SU-DHL-6 (cell line): ENCODE data around the gene ANO2.

ENCODE experiments used
- H2AFZ ChIP-seq: fragments of 200-600 bp; sonication (generic); 2 replicates; pipeline ENCODE4 v1.6.1; 2014; ENCODE audit warnings: low read depth, mild to moderate bottlenecking, moderate library complexity, mixed read lengths, antibody characterized with exemption, low read length; ENCODE audit not compliant: severe bottlenecking
- H3F3A ChIP-seq: fragments of 200-600 bp; shearing (Covaris generic); 2 replicates; pipeline ENCODE4 v1.6.0; 2016; ENCODE audit warnings: antibody characterized with exemption, mild to moderate bottlenecking; ENCODE audit not compliant: insufficient read depth
- H3K27ac ChIP-seq: fragments of 200-600 bp; sonication (generic); 2 replicates; pipeline ENCODE4 v1.5.1; 2016; ENCODE audit warnings: low read depth, mild to moderate bottlenecking, low read length, moderate library complexity, mixed read lengths
- H3K27me3 ChIP-seq: fragments of 200-600 bp; sonication (generic), shearing (Covaris generic); 2 replicates; pipeline ENCODE4 v1.6.0; 2014; ENCODE audit warnings: mild to moderate bottlenecking, low read length
- H3K36me3 ChIP-seq: fragments of 200-600 bp; sonication (generic); 2 replicates; pipeline ENCODE4 v1.6.1; 2014; ENCODE audit warnings: mild to moderate bottlenecking, low read length, mixed read lengths
- H3K4me2 ChIP-seq: fragments of 300-600, 200-600 bp; shearing (Covaris generic), sonication (generic); 2 replicates; pipeline ENCODE4 v1.6.0; 2014; ENCODE audit warnings: low read length, low read depth, mild to moderate bottlenecking; ENCODE audit not compliant: poor library complexity, severe bottlenecking
- H3K4me3 ChIP-seq: fragments of 200-600 bp; sonication (generic); 2 replicates; pipeline ENCODE4 v1.5.1; 2014; ENCODE audit warnings: antibody characterized with exemption, low read length, mild to moderate bottlenecking, mixed read lengths; ENCODE audit not compliant: insufficient read depth, poor library complexity, severe bottlenecking
- H3K79me2 ChIP-seq: fragments of 200-600 bp; sonication (generic); 2 replicates; pipeline ENCODE4 v1.6.1; 2014; ENCODE audit warnings: mild to moderate bottlenecking, low read length, moderate library complexity; ENCODE audit not compliant: insufficient read depth
- H3K9ac ChIP-seq: fragments of 200-600 bp; sonication (generic); 2 replicates; pipeline ENCODE4 v1.7.0; 2014; ENCODE audit warnings: mild to moderate bottlenecking, low read length
- H3K9me2 ChIP-seq: fragments of 200-600 bp; sonication (generic); replicated peaks from 2 replicates; pipeline ENCODE4 v1.6.1; 2014; ENCODE audit warnings: low read length; ENCODE audit not compliant: insufficient read depth
- H3K9me3 ChIP-seq: fragments of 200-600 bp; sonication (generic); 2 replicates; pipeline ENCODE4 v1.6.1; 2014; ENCODE audit warnings: low read length, mixed read lengths; ENCODE audit not compliant: insufficient read depth
- H4K20me1 ChIP-seq: fragments of 200-600 bp; sonication (generic); 2 replicates; pipeline ENCODE4 v1.6.1; 2014; ENCODE audit warnings: low read depth, mild to moderate bottlenecking, antibody characterized with exemption, low read length, moderate library complexity, mixed read lengths
- EZH2phosphoT487 ChIP-seq: fragments of 200-600 bp; sonication (generic), shearing (Covaris generic); conservative IDR thresholded peaks from 2 replicates; pipeline ENCODE4 v1.6.1; 2018; ENCODE audit warnings: mild to moderate bottlenecking, antibody characterized with exemption, low read length, moderate library complexity, mixed read lengths
- TF ChIP-seq, protein P1 (sequence below): fragments of 200-600 bp; sonication (generic); IDR thresholded peaks from one replicate; pipeline ENCODE4 v1.5.1; 2017; ENCODE audit warnings: antibody characterized with exemption, mild to moderate bottlenecking, low read length, moderate library complexity; ENCODE audit not compliant: insufficient read depth, poor library complexity, severe bottlenecking

The ANO2 gene

GRCh38 chr12:5723711-5724252, 221.3 kb downstream of the ANO2 start:
- no peaks in the 10 kb centered on the region for H3K36me3 ChIP-seq
- no peaks in the 10 kb centered on the region for H4K20me1 ChIP-seq
- no peak for TF ChIP-seq EZH2phosphoT487
- TF ChIP-seq, protein P1, sequence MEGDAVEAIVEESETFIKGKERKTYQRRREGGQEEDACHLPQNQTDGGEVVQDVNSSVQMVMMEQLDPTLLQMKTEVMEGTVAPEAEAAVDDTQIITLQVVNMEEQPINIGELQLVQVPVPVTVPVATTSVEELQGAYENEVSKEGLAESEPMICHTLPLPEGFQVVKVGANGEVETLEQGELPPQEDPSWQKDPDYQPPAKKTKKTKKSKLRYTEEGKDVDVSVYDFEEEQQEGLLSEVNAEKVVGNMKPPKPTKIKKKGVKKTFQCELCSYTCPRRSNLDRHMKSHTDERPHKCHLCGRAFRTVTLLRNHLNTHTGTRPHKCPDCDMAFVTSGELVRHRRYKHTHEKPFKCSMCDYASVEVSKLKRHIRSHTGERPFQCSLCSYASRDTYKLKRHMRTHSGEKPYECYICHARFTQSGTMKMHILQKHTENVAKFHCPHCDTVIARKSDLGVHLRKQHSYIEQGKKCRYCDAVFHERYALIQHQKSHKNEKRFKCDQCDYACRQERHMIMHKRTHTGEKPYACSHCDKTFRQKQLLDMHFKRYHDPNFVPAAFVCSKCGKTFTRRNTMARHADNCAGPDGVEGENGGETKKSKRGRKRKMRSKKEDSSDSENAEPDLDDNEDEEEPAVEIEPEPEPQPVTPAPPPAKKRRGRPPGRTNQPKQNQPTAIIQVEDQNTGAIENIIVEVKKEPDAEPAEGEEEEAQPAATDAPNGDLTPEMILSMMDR: no peak

GRCh38 chr12:5723071-5723470, 222.0 kb downstream of the ANO2 start:
- Histone ChIP-seq H3K9me2 (no peaks in the 10 kb centered on the region), H2AFZ (no peak overlapping the region), H3K4me2 (no peak overlapping the region), H3K36me3 (no peaks in the 10 kb centered on the region), H3F3A (no peaks in the 10 kb centered on the region), H3K4me3 (no peak overlapping the region), H4K20me1 (no peaks in the 10 kb centered on the region), H3K9me3 (no peaks in the 10 kb centered on the region), H3K79me2 (no peaks in the 10 kb centered on the region), H3K27ac (no peak overlapping the region), H3K9ac (no peak overlapping the region), H3K27me3 (no peaks in the 10 kb centered on the region)
- TF ChIP-seq, protein P1: no peak
- no peak for TF ChIP-seq EZH2phosphoT487

More at GRCh38 chr12:5723711-5724252, 221.3 kb downstream of the ANO2 start:
- Histone ChIP-seq H3K4me2 (no peak overlapping the region), H3K79me2 (no peaks in the 10 kb centered on the region), H3K27me3 (no peaks in the 10 kb centered on the region), H3K9me2 (no peaks in the 10 kb centered on the region), H3K9me3 (no peaks in the 10 kb centered on the region), H2AFZ (no peak overlapping the region), H3F3A (no peaks in the 10 kb centered on the region), H3K4me3 (no peak overlapping the region), H3K27ac (no peak overlapping the region), H3K9ac (no peak overlapping the region)

DNA sequence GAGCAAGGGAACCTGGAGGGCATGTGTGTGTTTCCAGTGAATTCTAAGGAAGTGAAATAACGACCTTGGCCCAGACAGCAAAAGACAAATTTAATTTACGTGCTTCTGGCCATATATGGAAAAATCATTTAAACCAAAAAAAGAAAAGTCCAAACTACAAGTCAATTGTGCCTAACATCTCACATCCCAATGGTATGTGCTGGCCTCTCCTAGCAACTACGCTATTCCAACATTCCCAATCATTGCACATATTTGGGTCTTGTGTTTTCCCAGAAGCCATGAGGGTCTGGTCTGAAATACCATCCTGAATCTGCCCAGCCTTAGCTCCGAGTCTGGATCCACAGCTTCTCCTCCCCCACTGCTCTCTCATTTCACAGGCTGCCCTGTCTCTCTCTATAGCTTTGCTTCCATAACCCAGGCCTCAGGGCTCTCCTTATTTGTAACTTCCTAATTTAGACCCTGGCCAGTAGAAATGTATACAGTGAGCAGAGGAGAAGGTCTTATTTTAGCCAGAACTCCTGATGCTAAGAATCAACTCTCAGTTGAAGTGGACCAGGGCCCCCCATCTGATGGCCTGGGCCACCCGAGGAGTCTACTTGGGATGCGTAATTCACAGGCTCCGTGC, 224.6 kb downstream of the ANO2 start:
- no peaks in the 10 kb centered on the region for H3K9me3 ChIP-seq
- no peak overlapping the region for H2AFZ ChIP-seq
- no peak overlapping the region for H3K4me2 ChIP-seq
- no peaks in the 10 kb centered on the region for H3K9me2 ChIP-seq
- no peaks in the 10 kb centered on the region for H3F3A ChIP-seq
- no peaks in the 10 kb centered on the region for H3K79me2 ChIP-seq
- no peak for TF ChIP-seq EZH2phosphoT487
- TF ChIP-seq, protein P1: no peak
- H3K36me3 ChIP-seq: no peaks in the 10 kb centered on the region
- no peaks in the 10 kb centered on the region for H3K27me3 ChIP-seq
- H4K20me1 ChIP-seq: no peaks in the 10 kb centered on the region
- no peak overlapping the region for H3K4me3 ChIP-seq
- no peak overlapping the region for H3K27ac ChIP-seq
- no peak overlapping the region for H3K9ac ChIP-seq
